SK-N-MC (cell line): ENCODE measurements around the gene VPS25.

Experiments used
- EZH2 ChIP-seq: fragments of 200-600 bp; sonication (generic); IDR thresholded peaks from one replicate; pipeline ENCODE4 v1.6.1; 2017; ENCODE audit warnings: antibody characterized with exemption
- FOXP2 ChIP-seq: optimal IDR thresholded peaks from 2 replicates; pipeline ENCODE3; 2011; ENCODE audit warnings: mild to moderate bottlenecking, moderate library complexity; ENCODE audit not compliant: insufficient read depth; ENCODE audit errors: extremely low read length, control extremely low read depth
- POLR2AphosphoS5 ChIP-seq: IDR thresholded peaks from 2 replicates; pipeline ENCODE4 v1.6.1; 2012; ENCODE audit warnings: mild to moderate bottlenecking, low read depth, low read length, borderline replicate concordance

- TF ChIP-seq EZH2: no peak
- TF ChIP-seq POLR2AphosphoS5: no peak
- no peak for TF ChIP-seq FOXP2
Observed at GRCh38 chr17:42767512-42767911, 5.7 kb upstream of the VPS25 start.
